Stimulated activated CD8-positive, alpha-beta memory T cell treated with anti-CD3 and anti-CD28 coated beads, Interleukin-4, amount 100 ng/mL, for 1 hour (primary cell): ENCODE measurements around the gene C5orf22.
"Not testable (repeated sequence)": the region's sequence is repeated elsewhere in the genome, so short reads cannot be mapped to it uniquely, and the experiment has no call there.

Experiments used
- DNase-seq, 2 donors: peaks; one replicate each; pipeline ENCODE4 v3.0.0-alpha.2; 2020; ENCODE audit warnings: low read depth in 2 of 2, low spot score in 1 of 2

C5orf22 gene

DNA sequence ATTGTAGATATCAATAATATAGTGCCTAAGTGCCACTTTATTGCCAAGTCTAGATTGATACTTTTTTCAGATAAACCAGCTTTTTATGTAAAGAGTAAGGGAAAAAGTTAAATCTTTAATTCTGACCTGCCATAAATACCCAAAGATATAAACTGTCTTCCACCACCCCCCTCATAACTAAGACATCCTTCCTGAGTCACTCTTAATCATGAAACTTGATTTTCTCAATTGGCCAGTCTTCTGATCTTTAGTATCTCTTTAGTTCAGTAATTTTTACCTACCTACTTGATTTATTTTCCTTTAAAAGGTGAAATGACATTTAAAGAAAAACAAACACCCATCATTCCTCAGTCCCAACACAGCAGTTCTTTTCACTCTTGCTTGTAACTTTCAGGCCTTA is 21.8 kb downstream of the C5orf22 start:
- DNase-seq = no peak

DNA sequence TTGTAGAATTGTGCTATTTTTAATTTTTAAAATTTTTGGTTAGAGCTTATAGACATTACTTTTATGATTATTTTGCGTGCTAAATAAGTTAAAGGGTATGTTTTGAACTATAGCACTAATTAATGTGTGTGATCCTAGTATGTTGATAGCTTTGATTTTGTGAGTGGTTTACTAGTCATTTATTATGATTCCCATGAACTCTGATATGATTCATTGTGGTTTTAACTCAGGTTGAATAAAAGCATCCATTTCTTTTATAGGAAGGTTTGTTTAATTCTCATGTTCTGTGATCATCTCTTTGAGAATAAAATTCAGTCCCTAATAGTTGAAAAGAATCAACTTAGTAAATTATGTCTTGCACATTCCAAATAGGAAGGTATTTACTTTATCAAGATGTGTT is 22.5 kb downstream of the C5orf22 start:
- no peak for DNase-seq

DNA sequence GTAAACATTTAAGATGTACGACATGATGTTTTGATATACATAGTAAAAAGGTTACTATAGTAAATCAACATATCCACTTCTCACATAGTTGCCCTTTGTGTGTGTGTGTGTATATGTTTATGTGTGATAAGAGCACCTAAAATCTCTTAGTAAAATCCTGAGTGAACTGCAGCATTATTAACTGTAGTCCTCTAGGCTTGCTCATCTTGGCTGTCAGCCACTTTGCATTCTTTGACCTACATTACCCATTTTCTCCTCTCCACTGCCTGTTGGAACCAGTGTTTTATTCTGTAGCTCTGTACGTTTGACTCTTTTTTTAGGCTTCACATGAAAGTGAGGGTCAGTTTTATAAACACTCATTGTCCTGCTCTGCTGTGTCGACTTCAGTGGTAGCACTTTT is 24.4 kb downstream of the C5orf22 start:
- DNase-seq = no peak

DNA sequence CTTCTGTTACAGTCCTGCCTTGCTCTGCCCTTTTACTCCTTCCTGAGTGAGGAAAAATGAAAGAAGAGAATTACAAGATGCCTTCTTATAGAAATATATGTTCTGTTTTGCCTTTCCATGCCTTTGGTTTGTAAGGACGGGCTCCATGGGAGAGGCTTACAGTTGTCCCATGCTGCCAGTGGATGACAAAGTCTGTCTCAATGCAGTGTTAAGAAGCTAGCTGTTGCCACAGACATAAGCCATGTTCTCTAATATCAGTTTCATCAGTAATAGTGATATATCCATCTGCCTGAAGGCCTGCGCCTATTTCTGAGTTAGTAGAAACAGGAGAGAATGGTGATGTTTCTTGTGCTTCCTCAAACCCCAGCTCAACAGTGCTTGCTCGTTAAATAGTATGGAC is 27.8 kb downstream of the C5orf22 start:
- DNase-seq = no peak

DNA sequence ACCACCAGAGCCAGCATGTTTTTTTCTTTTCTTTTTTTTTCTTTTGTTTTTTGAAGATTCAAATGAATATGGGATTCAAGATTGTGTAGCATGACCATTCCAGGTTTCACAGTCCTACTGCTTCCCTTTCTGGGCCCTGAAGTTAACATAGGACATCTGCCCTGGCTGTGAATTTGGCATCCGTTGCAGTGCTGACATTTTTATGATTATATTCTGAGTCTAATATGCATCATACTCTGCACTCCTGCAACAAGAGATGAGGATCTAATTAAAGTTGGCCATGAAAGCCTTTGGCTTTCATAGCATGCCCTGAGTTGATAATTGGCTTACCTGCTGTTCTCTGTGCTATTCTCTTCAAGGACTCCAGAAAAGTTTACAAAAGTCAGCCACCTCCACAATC is 29.8 kb downstream of the C5orf22 start:
- no peak for DNase-seq

- DNase-seq = no peak
These were observed 31.1 kb downstream of the C5orf22 start for GRCh38 chr5:31563216-31563615.

DNA sequence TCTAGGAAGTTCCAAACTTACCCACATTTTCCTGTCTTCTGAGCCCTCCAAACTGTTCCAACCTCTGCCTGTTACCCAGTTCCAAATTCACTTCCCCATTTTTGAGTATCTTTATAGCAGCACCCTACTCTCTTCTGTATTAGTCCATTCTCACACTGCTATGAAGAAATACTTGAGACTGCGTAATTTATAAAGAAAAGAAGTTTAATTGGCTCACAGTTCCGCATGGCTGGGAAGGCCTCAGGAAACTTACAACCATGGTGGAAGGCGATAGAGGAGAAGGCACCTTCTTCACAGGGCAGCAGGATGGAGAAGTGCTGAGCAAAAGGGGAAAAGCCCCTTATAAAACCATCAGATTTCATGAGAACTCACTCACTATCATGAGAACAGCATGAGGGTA is 34.3 kb downstream of the C5orf22 start:
- DNase-seq = not testable (repeated sequence)

- DNase-seq = no peak
These were observed 36.3 kb downstream of the C5orf22 start for GRCh38 chr5:31568302-31568835.

GRCh38 chr5:31569068-31569467 is 37.0 kb downstream of the C5orf22 start:
- no peak for DNase-seq

DNA sequence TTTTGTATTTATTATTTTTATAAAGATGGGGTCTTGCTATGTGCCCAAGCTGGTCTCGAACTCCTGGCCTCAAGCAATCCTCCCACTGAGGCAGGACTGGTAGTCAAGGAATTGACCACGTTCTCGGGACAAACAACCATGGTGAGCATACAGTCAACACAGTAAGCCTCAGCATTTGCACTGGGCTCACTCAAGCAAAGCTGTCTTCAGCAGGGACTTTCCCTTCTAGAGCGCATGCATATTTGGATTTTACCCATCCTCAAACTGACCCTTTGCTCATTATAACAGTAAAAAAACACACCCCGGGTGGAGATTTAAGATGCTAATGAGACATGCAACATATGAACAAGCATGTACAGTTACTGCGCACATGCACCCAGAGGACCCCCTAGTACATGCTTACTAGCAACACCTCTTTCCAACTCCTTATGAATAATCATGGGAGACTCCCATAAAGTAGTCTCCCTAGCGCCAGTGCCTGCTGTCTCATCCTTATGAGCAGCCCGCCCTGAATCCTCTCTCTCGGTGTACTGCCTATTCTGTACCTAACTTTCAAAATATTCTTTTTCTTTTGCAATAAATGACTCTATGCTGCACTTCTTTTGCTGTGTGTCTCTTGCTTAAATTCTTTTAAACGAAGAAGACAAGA is 41.5 kb downstream of the C5orf22 start:
- no peak for DNase-seq

DNA sequence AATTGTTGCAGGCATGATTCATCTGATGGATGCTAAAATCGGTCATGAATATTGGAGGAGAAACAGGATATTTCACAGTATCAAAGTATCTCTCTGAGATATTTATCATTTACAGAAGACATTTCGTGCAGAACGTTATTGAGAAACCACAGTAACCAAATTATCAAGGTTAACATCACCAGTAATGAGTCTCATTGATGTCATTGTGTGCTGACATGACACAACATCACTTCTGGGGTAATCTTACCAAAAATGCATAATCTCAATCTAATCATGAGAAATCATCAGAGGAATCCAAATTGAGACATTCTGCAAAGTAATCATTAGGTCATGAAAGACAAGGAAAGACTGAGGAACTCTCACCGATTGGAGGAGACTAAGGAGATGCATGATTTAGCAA is 42.7 kb downstream of the C5orf22 start:
- DNase-seq = no peak

GRCh38 chr5:31577438-31577837 is 45.3 kb downstream of the C5orf22 start:
- no peak for DNase-seq

GRCh38 chr5:31579558-31579957 is 47.5 kb downstream of the C5orf22 start:
- DNase-seq = no peak

GRCh38 chr5:31581498-31582099 is 49.5 kb downstream of the C5orf22 start:
- DNase-seq = no peak

DNA sequence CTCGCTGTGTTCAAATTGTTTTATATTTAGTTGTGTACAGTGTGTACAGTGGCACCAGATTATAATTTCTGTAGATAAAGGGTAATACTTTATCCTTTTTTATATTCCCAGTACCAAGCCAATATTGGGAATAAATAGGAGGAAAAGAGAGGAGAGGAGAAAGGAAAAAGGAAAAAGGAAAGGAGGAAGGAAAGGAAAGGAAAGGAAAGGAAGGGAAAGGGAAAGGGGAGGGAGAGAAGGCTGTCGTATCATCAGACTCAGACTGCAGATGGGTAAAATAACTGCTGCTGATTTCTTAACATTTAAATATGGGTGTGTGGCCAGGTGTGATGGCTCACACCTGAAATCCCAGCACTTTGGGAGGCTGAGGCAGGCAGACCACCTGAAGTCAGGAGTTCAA is 51.0 kb downstream of the C5orf22 start:
- DNase-seq = no peak

GRCh38 chr5:31585166-31585894 is 53.2 kb downstream of the C5orf22 start:
- DNase-seq = no peak

DNA sequence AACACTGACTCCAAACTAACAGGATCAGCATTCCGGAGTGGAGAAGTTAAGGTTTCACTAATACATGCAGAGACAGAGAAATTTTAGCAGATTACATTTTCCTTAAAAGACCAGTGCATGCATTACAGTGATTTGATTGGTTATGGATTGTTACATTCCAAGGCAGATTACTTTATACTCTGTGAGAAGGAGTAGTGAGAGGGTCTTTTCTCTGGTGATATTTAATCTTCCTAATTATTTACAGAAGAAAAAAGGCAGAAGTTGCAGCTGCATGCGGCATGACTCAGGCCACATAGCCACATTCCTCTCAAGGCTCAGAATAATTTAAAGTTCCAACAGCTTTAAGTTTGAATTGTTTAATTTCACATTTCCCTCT is 53.8 kb downstream of the C5orf22 start:
- no peak for DNase-seq

- no peak for DNase-seq
These were observed 55.4 kb downstream of the C5orf22 start for GRCh38 chr5:31587546-31587945.

- no peak for DNase-seq
These were observed 61.6 kb downstream of the C5orf22 start for GRCh38 chr5:31593665-31594064.

- DNase-seq = no peak
These were observed 64.3 kb downstream of the C5orf22 start for GRCh38 chr5:31596354-31596753.

- no peak for DNase-seq
These were observed 66.8 kb downstream of the C5orf22 start for GRCh38 chr5:31598640-31599611.
